HepG2 (cell line): Measurements from ENCODE around the gene DOCK1. TPM values are rescaled to one million over a fixed set of nuclear protein-coding genes. Genes with fewer than 3 reads are reported as not detected.

Experiments
- ATAC-seq: fragments of 200-7000 bp; cut with Tn5 transposase; 3 replicates; pipeline ENCODE4 v1.9.1; 2020; ENCODE audit warnings: mild to moderate bottlenecking, moderate library complexity
- BruUV-seq: library from RNA; stranded (reverse); fragments of 400-500 nt; replicated peaks from 2 replicates; lab custom pipeline; 2021; lab: Mats Ljungman, UMichigan
- CTCF ChIA-PET: fragments of 300-600 bp; formaldehyde crosslinking; extraction: SDS; loops from one replicate; lab custom pipeline; 2021; ENCODE audit warnings: low total read pairs, inconsistent platforms, low intra/inter-chr PET ratio; lab: Yijun Ruan, JAX
- POLR2A ChIA-PET: fragments of 350-600 bp; sonication (Branson Sonifier 250); formaldehyde crosslinking; loops from one replicate; lab custom pipeline; 2020; ENCODE audit warnings: antibody characterized with exemption, inconsistent platforms; lab: Yijun Ruan, JAX
- DNase-seq: peaks from one replicate; pipeline ENCODE4 v3.0.0-alpha.2; 2015; ENCODE audit warnings: low spot score
- FAIRE-seq: peaks from 3 replicates; lab custom pipeline; 2011; peaks lifted over from hg19 to GRCh38; lab: Jason Lieb, UNC
- H2AFZ ChIP-seq: one replicate; pipeline ENCODE4 v1.6.1; 2011; ENCODE audit warnings: low read length, inconsistent platforms
- H3K27ac ChIP-seq: fragments of 300-600 bp; 3 replicates; pipeline ENCODE4 v1.8.0; 2011; ENCODE audit warnings: mixed run types, mild to moderate bottlenecking, mixed read lengths, low read length, inconsistent platforms; ENCODE audit not compliant: insufficient read depth; ENCODE audit errors: extremely low read length
- H3K27me3 ChIP-seq, 2 experiments: fragments of 200-600 bp in 1 of 2; 2 replicates in 1 of 2; 3 replicates in 1 of 2; pipeline versions ENCODE4 v1.6.0 to v1.8.0; 2011; ENCODE audit warnings: low read length in 2 of 2, mild to moderate bottlenecking in 2 of 2, moderate library complexity in 2 of 2, inconsistent platforms in 1 of 2; ENCODE audit not compliant: insufficient read depth in 2 of 2, control insufficient read depth in 1 of 2
- H3K36me3 ChIP-seq, 2 experiments: fragments of 200-600 bp in 1 of 2; replicated peaks in 1 of 2; 2 replicates in 1 of 2; 3 replicates in 1 of 2; pipeline versions ENCODE4 v1.5.1 to v1.8.0; 2011; ENCODE audit warnings: low read length in 2 of 2, inconsistent platforms in 1 of 2; ENCODE audit not compliant: insufficient read depth in 2 of 2, control insufficient read depth in 1 of 2
- H3K4me1 ChIP-seq: 2 replicates; pipeline ENCODE4 v1.5.1; 2012; ENCODE audit warnings: low read length, inconsistent platforms; ENCODE audit not compliant: insufficient read depth
- H3K4me2 ChIP-seq: 2 replicates; pipeline ENCODE4 v1.6.0; 2011; ENCODE audit warnings: low read depth, low read length, inconsistent platforms
- H3K4me3 ChIP-seq, 3 experiments: fragments of 200-600 bp in 1 of 3; sonication (generic), shearing (Covaris generic) in 1 of 3; replicated peaks in 1 of 3; 2 replicates each; pipeline ENCODE4 v1.5.1; 2011 to 2016; ENCODE audit warnings: low read length in 3 of 3, inconsistent platforms in 2 of 3, low read depth in 2 of 3, mild to moderate bottlenecking in 2 of 3, control low read depth in 1 of 3, mixed read lengths in 1 of 3; ENCODE audit not compliant: insufficient read depth in 1 of 3
- H3K79me2 ChIP-seq: one replicate; pipeline ENCODE4 v1.6.1; 2011; ENCODE audit warnings: low read length, inconsistent platforms; ENCODE audit not compliant: insufficient read depth
- H3K9ac ChIP-seq: 2 replicates; pipeline ENCODE4 v1.6.0; 2011; ENCODE audit warnings: mild to moderate bottlenecking, low read depth, low read length, inconsistent platforms; ENCODE audit not compliant: insufficient read depth
- H3K9me3 ChIP-seq: 2 replicates; pipeline ENCODE4 v1.5.1; 2012; ENCODE audit warnings: mild to moderate bottlenecking, low read length
- H4K20me1 ChIP-seq: 2 replicates; pipeline ENCODE4 v1.6.0; 2011; ENCODE audit warnings: inconsistent platforms, mild to moderate bottlenecking, low read length, moderate library complexity; ENCODE audit not compliant: insufficient read depth
- HIVEP1 ChIP-seq: sonication (generic); formaldehyde crosslinking; IDR thresholded peaks from 2 replicates; pipeline ENCODE4 v1.4.0; 2020; ENCODE audit warnings: mild to moderate bottlenecking, missing genetic modification reagents
- MAFF ChIP-seq: IDR thresholded peaks from 2 replicates; pipeline ENCODE4 v1.6.1; 2011; ENCODE audit warnings: low read depth, low read length, improper control_type of control experiment
- MAFK ChIP-seq, 2 experiments: IDR thresholded peaks in 1 of 2; conservative IDR thresholded peaks in 1 of 2; 2 replicates each; pipeline ENCODE4 v1.6.1; 2011; ENCODE audit warnings: improper control_type of control experiment in 2 of 2, low read length in 2 of 2
- in situ Hi-C: cut with HindIII; loops from 2 replicates; pipeline ENCODE4 v1.10.0; 2017; ENCODE audit warnings: low pct_unique_long_range_greater_than_20kb; ENCODE audit not compliant: extremely low pct_ligation_motif_present
- intact Hi-C: fragments of 100-400 bp; cut with micrococcal nuclease; formaldehyde crosslinking; loops from one replicate; pipeline ENCODE4 v1.10.0; 2022; ENCODE audit not compliant: unreplicated experiment
- polyA plus RNA-seq, 8 experiments: library from polyadenylated mRNA; depleted of rRNA in 3 of 8; stranded (reverse) in 7 of 8; unstranded in 1 of 8; fragments of >200 nt; fragmentation: Illumina TruSeq in 4 of 8; extraction: Trizol in 4 of 8; gene quantifications; 2 replicates each; pipeline versions ENCODE4 v1.2.1 to v1.2.3, GENCODE V29; 2011 to 2016; ENCODE audit warnings: low read depth in 4 of 8, missing spikeins in 1 of 8, mixed read lengths in 1 of 8; ENCODE audit not compliant: insufficient read depth in 1 of 8
- total RNA-seq, 5 experiments: library from RNA; depleted of rRNA; stranded (reverse); fragments of >200 nt; fragmentation: Illumina TruSeq; extraction: Trizol; gene quantifications; 2 replicates each; pipeline ENCODE4 v1.2.3, GENCODE V29; 2016; ENCODE audit warnings: low read depth in 1 of 5
- TF ChIP-seq, protein P1 (sequence below): sonication (generic); formaldehyde crosslinking; IDR thresholded peaks from 2 replicates; pipeline ENCODE4 v1.8.1; 2023; ENCODE audit warnings: mild to moderate bottlenecking, missing genetic modification reagents
- TF ChIP-seq, protein P2 (sequence below): IDR thresholded peaks from 2 replicates; pipeline ENCODE4 v1.6.1; 2016; ENCODE audit warnings: missing compliant biosample characterization, missing genetic modification reagents, borderline replicate concordance
- TF ChIP-seq, protein P3 (sequence below), 2 experiments: fragments of 450-650 bp in 1 of 2; sonication (generic) in 1 of 2; formaldehyde crosslinking; IDR thresholded peaks; 2 replicates each; pipeline versions ENCODE4 v1.5.0 to v1.8.0; 2020 to 2022; ENCODE audit warnings: mild to moderate bottlenecking in 1 of 2, missing genetic modification reagents in 1 of 2
- TF ChIP-seq, protein P4 (sequence below): sonication (generic); formaldehyde crosslinking; IDR thresholded peaks from 2 replicates; pipeline ENCODE4 v1.4.0; 2020; ENCODE audit warnings: missing genetic modification reagents

Gene DOCK1
- total and polyA plus RNA-seq, 2 of the 13 experiments (the other 11 are each of a cell fraction or from before 2014, with no cell fraction given), result 8.3 to 25.5 TPM

DNA sequence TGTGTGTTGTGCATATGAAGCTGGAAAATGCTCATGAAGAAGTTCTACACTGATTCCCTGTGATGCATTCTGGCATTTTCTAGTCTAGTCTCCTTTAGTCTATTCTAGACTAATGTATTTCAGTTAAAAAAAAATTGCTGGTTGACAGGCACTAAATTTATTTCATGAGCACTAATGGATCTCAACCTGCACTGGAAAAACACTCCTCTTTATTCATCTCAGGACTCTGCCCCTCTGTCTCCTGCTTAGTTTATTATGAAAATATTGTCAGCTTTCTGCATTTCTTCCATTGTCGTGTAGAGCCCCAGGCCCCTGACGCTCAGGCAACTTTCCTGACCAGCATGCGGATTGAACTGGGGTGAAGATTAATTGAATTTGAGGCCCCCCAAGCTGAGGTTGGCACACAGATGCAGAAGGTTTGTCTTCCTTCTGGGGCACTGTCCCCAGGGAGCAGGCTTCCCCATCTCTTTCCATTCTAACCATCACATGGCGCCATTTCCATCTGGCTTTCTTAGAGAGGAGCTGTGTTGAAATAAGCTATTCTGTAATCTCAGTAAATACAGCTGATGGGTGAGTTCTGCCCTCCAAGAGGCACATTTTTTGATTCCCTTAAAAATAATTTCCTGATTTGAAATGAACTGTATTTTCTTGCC lies 162.4 kb downstream of the DOCK1 start (continued):
- TF ChIP-seq, protein P1, sequence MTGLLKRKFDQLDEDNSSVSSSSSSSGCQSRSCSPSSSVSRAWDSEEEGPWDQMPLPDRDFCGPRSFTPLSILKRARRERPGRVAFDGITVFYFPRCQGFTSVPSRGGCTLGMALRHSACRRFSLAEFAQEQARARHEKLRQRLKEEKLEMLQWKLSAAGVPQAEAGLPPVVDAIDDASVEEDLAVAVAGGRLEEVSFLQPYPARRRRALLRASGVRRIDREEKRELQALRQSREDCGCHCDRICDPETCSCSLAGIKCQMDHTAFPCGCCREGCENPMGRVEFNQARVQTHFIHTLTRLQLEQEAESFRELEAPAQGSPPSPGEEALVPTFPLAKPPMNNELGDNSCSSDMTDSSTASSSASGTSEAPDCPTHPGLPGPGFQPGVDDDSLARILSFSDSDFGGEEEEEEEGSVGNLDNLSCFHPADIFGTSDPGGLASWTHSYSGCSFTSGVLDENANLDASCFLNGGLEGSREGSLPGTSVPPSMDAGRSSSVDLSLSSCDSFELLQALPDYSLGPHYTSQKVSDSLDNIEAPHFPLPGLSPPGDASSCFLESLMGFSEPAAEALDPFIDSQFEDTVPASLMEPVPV, result no peak
- TF ChIP-seq, protein P2, sequence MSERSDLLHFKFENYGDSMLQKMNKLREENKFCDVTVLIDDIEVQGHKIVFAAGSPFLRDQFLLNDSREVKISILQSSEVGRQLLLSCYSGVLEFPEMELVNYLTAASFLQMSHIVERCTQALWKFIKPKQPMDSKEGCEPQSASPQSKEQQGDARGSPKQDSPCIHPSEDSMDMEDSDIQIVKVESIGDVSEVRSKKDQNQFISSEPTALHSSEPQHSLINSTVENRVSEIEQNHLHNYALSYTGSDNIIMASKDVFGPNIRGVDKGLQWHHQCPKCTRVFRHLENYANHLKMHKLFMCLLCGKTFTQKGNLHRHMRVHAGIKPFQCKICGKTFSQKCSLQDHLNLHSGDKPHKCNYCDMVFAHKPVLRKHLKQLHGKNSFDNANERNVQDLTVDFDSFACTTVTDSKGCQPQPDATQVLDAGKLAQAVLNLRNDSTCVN (CRISPR knock-in tag), result no peak
- TF ChIP-seq, protein P3, sequence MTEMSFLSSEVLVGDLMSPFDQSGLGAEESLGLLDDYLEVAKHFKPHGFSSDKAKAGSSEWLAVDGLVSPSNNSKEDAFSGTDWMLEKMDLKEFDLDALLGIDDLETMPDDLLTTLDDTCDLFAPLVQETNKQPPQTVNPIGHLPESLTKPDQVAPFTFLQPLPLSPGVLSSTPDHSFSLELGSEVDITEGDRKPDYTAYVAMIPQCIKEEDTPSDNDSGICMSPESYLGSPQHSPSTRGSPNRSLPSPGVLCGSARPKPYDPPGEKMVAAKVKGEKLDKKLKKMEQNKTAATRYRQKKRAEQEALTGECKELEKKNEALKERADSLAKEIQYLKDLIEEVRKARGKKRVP (CRISPR knock-in tag; IDR thresholded peaks at IDR 0.05), result no peak
- TF ChIP-seq, protein P4, sequence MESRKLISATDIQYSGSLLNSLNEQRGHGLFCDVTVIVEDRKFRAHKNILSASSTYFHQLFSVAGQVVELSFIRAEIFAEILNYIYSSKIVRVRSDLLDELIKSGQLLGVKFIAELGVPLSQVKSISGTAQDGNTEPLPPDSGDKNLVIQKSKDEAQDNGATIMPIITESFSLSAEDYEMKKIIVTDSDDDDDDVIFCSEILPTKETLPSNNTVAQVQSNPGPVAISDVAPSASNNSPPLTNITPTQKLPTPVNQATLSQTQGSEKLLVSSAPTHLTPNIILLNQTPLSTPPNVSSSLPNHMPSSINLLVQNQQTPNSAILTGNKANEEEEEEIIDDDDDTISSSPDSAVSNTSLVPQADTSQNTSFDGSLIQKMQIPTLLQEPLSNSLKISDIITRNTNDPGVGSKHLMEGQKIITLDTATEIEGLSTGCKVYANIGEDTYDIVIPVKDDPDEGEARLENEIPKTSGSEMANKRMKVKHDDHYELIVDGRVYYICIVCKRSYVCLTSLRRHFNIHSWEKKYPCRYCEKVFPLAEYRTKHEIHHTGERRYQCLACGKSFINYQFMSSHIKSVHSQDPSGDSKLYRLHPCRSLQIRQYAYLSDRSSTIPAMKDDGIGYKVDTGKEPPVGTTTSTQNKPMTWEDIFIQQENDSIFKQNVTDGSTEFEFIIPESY (CRISPR knock-in tag), result no peak

DNA sequence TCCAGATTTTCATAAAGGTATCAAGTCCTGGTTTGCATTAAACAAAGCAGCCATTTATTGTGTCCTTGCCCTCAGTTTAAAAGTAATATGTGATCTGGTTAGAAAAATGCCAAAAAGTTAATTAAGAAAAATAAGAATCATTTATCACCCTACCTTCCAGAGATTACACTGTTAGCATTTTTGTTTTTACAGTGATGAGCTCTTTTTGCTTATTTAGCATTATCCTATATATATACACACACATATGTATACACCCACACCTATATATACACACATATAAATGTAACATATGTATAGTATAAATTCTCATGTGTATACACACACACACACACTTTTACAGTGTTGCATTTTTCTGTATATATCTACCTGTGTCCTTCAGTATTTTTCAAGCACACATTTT lies 163.3 kb downstream of the DOCK1 start:
- H3K36me3 ChIP-seq, result peaks cover 10 to 34% of the 10 kb centered on the region in 2 experiments
- no peak overlapping the region for H3K4me3 ChIP-seq
- BruUV-seq, result no TSS peak
- H3K27ac ChIP-seq, result no peak overlapping the region
- H3K4me2 ChIP-seq, result no peak overlapping the region
- TF ChIP-seq MAFF (peak; percentile 67), MAFK (conservative IDR thresholded peaks at IDR 0.05 in 1 of 2, IDR thresholded peaks at IDR 0.05 in 1 of 2; ENCODE audit: low read length in 2 of 2) (peak; percentile 68 to 76), HIVEP1 (no peak)
- TF ChIP-seq, all 625 proteins: peak for 2
- in situ Hi-C loops (no loop called here), intact Hi-C loops (no loop called here)
- no peaks in the 10 kb centered on the region for H3K4me1 ChIP-seq
- H4K20me1 ChIP-seq, result no peaks in the 10 kb centered on the region
- FAIRE-seq, result no peak
- ChIA-PET POLR2A (no interaction called here), CTCF (no interaction called here)
- H3K9ac ChIP-seq, result no peak overlapping the region
- H3K27me3 ChIP-seq, result no peaks in the 10 kb centered on the region
- H3K9me3 ChIP-seq, result no peaks in the 10 kb centered on the region
- no peak for DNase-seq
- no peak for ATAC-seq
- no peaks in the 10 kb centered on the region for H3K79me2 ChIP-seq
- no peak overlapping the region for H2AFZ ChIP-seq
